SK-N-SH (cell line): ENCODE results near the gene SLCO6A1. TPM values are rescaled to one million over a fixed set of nuclear protein-coding genes. Genes with fewer than 3 reads are reported as not detected.

Experiments
- CTCF ChIA-PET: fragments of 300-600, 350-600 bp; formaldehyde crosslinking; extraction: SDS; loops from one replicate; lab custom pipeline; 2021; lab: Yijun Ruan, JAX
- POLR2A ChIA-PET: fragments of 350-600 bp; sonication (Branson Sonifier 250); formaldehyde crosslinking; extraction: SDS; loops from one replicate; lab custom pipeline; 2020; ENCODE audit warnings: antibody characterized with exemption, inconsistent platforms; lab: Yijun Ruan, JAX
- DNase-seq: peaks from one replicate; pipeline ENCODE4 v3.0.0; 2012
- H2AFZ ChIP-seq: fragments of 200-600 bp; sonication (generic); 2 replicates; pipeline ENCODE4 v1.8.1; 2016; ENCODE audit warnings: antibody characterized with exemption, mild to moderate bottlenecking, low read depth
- H3F3A ChIP-seq: fragments of 200-600 bp; sonication (generic); replicated peaks from 2 replicates; pipeline ENCODE3; 2016; ENCODE audit warnings: antibody characterized with exemption, mild to moderate bottlenecking; ENCODE audit not compliant: insufficient read depth
- H3K27ac ChIP-seq, 2 experiments: fragments of 200-500 bp in 1 of 2; fragments of 200-600 bp in 1 of 2; sonication (Bioruptor generic) in 1 of 2; sonication (generic), shearing (Covaris generic) in 1 of 2; 2 replicates each; pipeline versions ENCODE4 v1.5.1 to v1.6.1; 2014 to 2016; ENCODE audit warnings: low read depth in 2 of 2, inconsistent platforms in 1 of 2, low read length in 1 of 2, mild to moderate bottlenecking in 1 of 2, mixed read lengths in 1 of 2
- H3K27me3 ChIP-seq: fragments of 200-600 bp; sonication (generic), shearing (Covaris generic); 2 replicates; pipeline ENCODE4 v1.6.1; 2016; ENCODE audit warnings: mixed run types; ENCODE audit not compliant: insufficient read depth
- H3K36me3 ChIP-seq, 2 experiments: fragments of 200-500 bp in 1 of 2; fragments of 200-600 bp in 1 of 2; sonication (Bioruptor generic) in 1 of 2; sonication (generic) in 1 of 2; replicated peaks in 1 of 2; 2 replicates each; pipeline versions ENCODE3 to v1.5.1; 2014 to 2016; ENCODE audit warnings: low read length in 1 of 2, mild to moderate bottlenecking in 1 of 2; ENCODE audit not compliant: insufficient read depth in 2 of 2, control insufficient read depth in 1 of 2
- H3K4me1 ChIP-seq, 2 experiments: fragments of 200-500 bp in 1 of 2; fragments of 200-600 bp in 1 of 2; sonication (Bioruptor generic) in 1 of 2; sonication (generic), shearing (Covaris generic) in 1 of 2; 2 replicates each; pipeline versions ENCODE4 v1.5.1 to v1.6.1; 2014 to 2016; ENCODE audit warnings: low read depth in 1 of 2, low read length in 1 of 2, mixed run types in 1 of 2; ENCODE audit not compliant: insufficient read depth in 2 of 2, control insufficient read depth in 1 of 2
- H3K4me2 ChIP-seq: fragments of 200-600 bp; sonication (generic), shearing (Covaris generic); 2 replicates; pipeline ENCODE4 v1.6.1; 2017; ENCODE audit warnings: mixed run types
- H3K4me3 ChIP-seq, 2 experiments: fragments of 200-500 bp in 1 of 2; fragments of 200-600 bp in 1 of 2; sonication (Bioruptor generic) in 1 of 2; sonication (generic), shearing (Covaris generic) in 1 of 2; 2 replicates each; pipeline versions ENCODE4 v1.5.1 to v1.8.1; 2014 to 2016; ENCODE audit warnings: low read depth in 2 of 2, inconsistent platforms in 1 of 2, low read length in 1 of 2, mild to moderate bottlenecking in 1 of 2, mixed read lengths in 1 of 2, moderate library complexity in 1 of 2
- H3K79me2 ChIP-seq: fragments of 200-600 bp; sonication (generic); 2 replicates; pipeline ENCODE4 v1.8.1; 2017; ENCODE audit warnings: mild to moderate bottlenecking; ENCODE audit not compliant: insufficient read depth
- H3K9ac ChIP-seq: fragments of 200-600 bp; sonication (generic); 2 replicates; pipeline ENCODE4 v1.6.1; 2017; ENCODE audit warnings: mixed run types
- H3K9me2 ChIP-seq: fragments of 200-600 bp; sonication (generic); 2 replicates; pipeline ENCODE4 v1.6.1; 2017; ENCODE audit warnings: mixed run types
- H3K9me3 ChIP-seq: fragments of 200-600 bp; sonication (generic); 2 replicates; pipeline ENCODE4 v1.6.1; 2017; ENCODE audit warnings: mixed run types, mild to moderate bottlenecking, moderate library complexity
- H4K20me1 ChIP-seq: fragments of 200-600 bp; sonication (generic); 2 replicates; pipeline ENCODE4 v1.6.1; 2017; ENCODE audit warnings: mild to moderate bottlenecking, mixed run types; ENCODE audit not compliant: insufficient read depth
- EP300 ChIP-seq, 2 experiments: IDR thresholded peaks; 2 replicates each; pipeline versions ENCODE4 v1.4.0 to v1.6.1; 2012; ENCODE audit warnings: borderline replicate concordance in 1 of 2, low read depth in 1 of 2, low read length in 1 of 2
- FOSL2 ChIP-seq: IDR thresholded peaks from 2 replicates; pipeline ENCODE4 v1.4.0; 2012; ENCODE audit warnings: low read depth, mild to moderate bottlenecking, moderate library complexity, borderline replicate concordance
- FOXM1 ChIP-seq: IDR thresholded peaks from 2 replicates; pipeline ENCODE4 v1.4.0; 2012; ENCODE audit warnings: low read depth, mild to moderate bottlenecking
- GABPA ChIP-seq: IDR thresholded peaks from 2 replicates; pipeline ENCODE4 v1.4.0; 2012; ENCODE audit warnings: low read depth, mild to moderate bottlenecking
- MXI1 ChIP-seq: IDR thresholded peaks from 2 replicates; pipeline ENCODE4 v1.6.1; 2012; ENCODE audit warnings: mild to moderate bottlenecking, low read depth, low read length, improper control_type of control experiment
- NFIC ChIP-seq: IDR thresholded peaks from 2 replicates; pipeline ENCODE4 v1.4.0; 2012; ENCODE audit warnings: borderline replicate concordance
- NRF1 ChIP-seq: IDR thresholded peaks from 2 replicates; pipeline ENCODE4 v1.6.1; 2012; ENCODE audit warnings: low read depth, mild to moderate bottlenecking, low read length
- POLR2AphosphoS5 ChIP-seq: IDR thresholded peaks from 2 replicates; pipeline ENCODE4 v1.6.1; 2012; ENCODE audit warnings: low read depth, low read length
- RAD21 ChIP-seq: IDR thresholded peaks from 2 replicates; pipeline ENCODE4 v1.6.1; 2012; ENCODE audit warnings: mild to moderate bottlenecking, low read length
- REST ChIP-seq: IDR thresholded peaks from 2 replicates; pipeline ENCODE4 v1.6.1; 2012; ENCODE audit warnings: mild to moderate bottlenecking, low read depth, low read length, moderate library complexity
- RFX5 ChIP-seq: IDR thresholded peaks from 2 replicates; pipeline ENCODE4 v1.6.1; 2012; ENCODE audit warnings: mild to moderate bottlenecking, improper control_type of control experiment, low read length
- SIN3A ChIP-seq: IDR thresholded peaks from 2 replicates; pipeline ENCODE4 v1.6.1; 2012; ENCODE audit warnings: low read depth, mild to moderate bottlenecking, low read length, moderate library complexity, borderline replicate concordance
- TAF1 ChIP-seq: IDR thresholded peaks from 2 replicates; pipeline ENCODE4 v1.6.1; 2012; ENCODE audit warnings: low read depth, mild to moderate bottlenecking, low read length, moderate library complexity, borderline replicate concordance
- TCF12 ChIP-seq: IDR thresholded peaks from 2 replicates; pipeline ENCODE4 v1.4.0; 2012
- TEAD4 ChIP-seq: IDR thresholded peaks from 2 replicates; pipeline ENCODE4 v1.4.0; 2012; ENCODE audit warnings: mild to moderate bottlenecking, borderline replicate concordance; ENCODE audit not compliant: insufficient read depth
- USF1 ChIP-seq: IDR thresholded peaks from 2 replicates; pipeline ENCODE4 v1.4.0; 2012; ENCODE audit warnings: low read depth, borderline replicate concordance
- USF2 ChIP-seq: fragments of 150-350 bp; IDR thresholded peaks from 2 replicates; pipeline ENCODE4 v1.6.1; 2017; ENCODE audit warnings: antibody characterized with exemption, low read length, low read depth, borderline replicate concordance
- YY1 ChIP-seq: IDR thresholded peaks from 2 replicates; pipeline ENCODE4 v1.4.0; 2012; ENCODE audit warnings: low read depth, mild to moderate bottlenecking
- WGBS: methylation state at CpG from one replicate; pipeline ENCODE4 v1.1.6; 2017; ENCODE audit warnings: low lambda C conversion rate; 5-methylcytosine and 5-hydroxymethylcytosine counted together
- polyA plus RNA-seq, 3 experiments: library from polyadenylated mRNA; depleted of rRNA; stranded (reverse); fragments of >200 nt; gene quantifications; 2 replicates each; pipeline ENCODE4 v1.2.3, GENCODE V29; 2012

SLCO6A1 gene
- polyA plus RNA-seq, 1 of the 3 experiments (the other 2 are of a cell fraction), result not detected

GRCh38 chr5:102542057-102542456 lies 43.3 kb upstream of the SLCO6A1 start:
- POLR2A ChIA-PET, result no interaction called here
- H3K4me2 ChIP-seq, result no peak overlapping the region

More at GRCh38 chr5:102542057-102542456, 43.3 kb upstream of the SLCO6A1 start:
- H3K9ac ChIP-seq, result no peak overlapping the region
- no peak overlapping the region for H3K4me3 ChIP-seq
- no peaks in the 10 kb centered on the region for H3K79me2 ChIP-seq
- no peaks in the 10 kb centered on the region for H4K20me1 ChIP-seq
- no peaks in the 10 kb centered on the region for H3K27me3 ChIP-seq
- CTCF ChIA-PET, result interaction anchor here (0.9 kb wide), 1 partner anchor 517 kb away, joined by 5 read pairs; no protein-coding TSS in a partner anchor
- no peaks in the 10 kb centered on the region for H3K9me3 ChIP-seq
- H3K36me3 ChIP-seq, result no peaks in the 10 kb centered on the region
- H3K4me1 ChIP-seq, result no peaks in the 10 kb centered on the region; a peak in 1 of 4 replicates
- TF ChIP-seq GABPA (no peak), YY1 (no peak), FOSL2 (no peak), REST (no peak), USF1 (no peak), SIN3A (no peak), RAD21 (no peak), NFIC (no peak), TAF1 (no peak), EP300 (IDR thresholded peaks at IDR 0.05; ENCODE audit: borderline replicate concordance in 1 of 2, low read depth in 1 of 2, low read length in 1 of 2) (no peak), MXI1 (no peak), RFX5 (no peak), POLR2AphosphoS5 (no peak), NRF1 (no peak), TCF12 (no peak), USF2 (no peak), TEAD4 (no peak), FOXM1 (no peak)
- H2AFZ ChIP-seq, result no peak overlapping the region
- no peaks in the 10 kb centered on the region for H3F3A ChIP-seq
- no peaks in the 10 kb centered on the region for H3K9me2 ChIP-seq
- WGBS, result 53% methylated on average over 1 of the region's 1 CpG
- no peak for DNase-seq
- H3K27ac ChIP-seq, result no peak overlapping the region
